Measurements from ENCODE around the gene GNS.

- TF ChIP-seq, protein P1, sequence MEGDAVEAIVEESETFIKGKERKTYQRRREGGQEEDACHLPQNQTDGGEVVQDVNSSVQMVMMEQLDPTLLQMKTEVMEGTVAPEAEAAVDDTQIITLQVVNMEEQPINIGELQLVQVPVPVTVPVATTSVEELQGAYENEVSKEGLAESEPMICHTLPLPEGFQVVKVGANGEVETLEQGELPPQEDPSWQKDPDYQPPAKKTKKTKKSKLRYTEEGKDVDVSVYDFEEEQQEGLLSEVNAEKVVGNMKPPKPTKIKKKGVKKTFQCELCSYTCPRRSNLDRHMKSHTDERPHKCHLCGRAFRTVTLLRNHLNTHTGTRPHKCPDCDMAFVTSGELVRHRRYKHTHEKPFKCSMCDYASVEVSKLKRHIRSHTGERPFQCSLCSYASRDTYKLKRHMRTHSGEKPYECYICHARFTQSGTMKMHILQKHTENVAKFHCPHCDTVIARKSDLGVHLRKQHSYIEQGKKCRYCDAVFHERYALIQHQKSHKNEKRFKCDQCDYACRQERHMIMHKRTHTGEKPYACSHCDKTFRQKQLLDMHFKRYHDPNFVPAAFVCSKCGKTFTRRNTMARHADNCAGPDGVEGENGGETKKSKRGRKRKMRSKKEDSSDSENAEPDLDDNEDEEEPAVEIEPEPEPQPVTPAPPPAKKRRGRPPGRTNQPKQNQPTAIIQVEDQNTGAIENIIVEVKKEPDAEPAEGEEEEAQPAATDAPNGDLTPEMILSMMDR (IDR thresholded peaks at IDR 0.05; ENCODE audit: poor library complexity, severe bottlenecking), result no peak
- TF ChIP-seq POLR2AphosphoS5 (IDR thresholded peaks at IDR 0.05) (no peak), EP300 (conservative IDR thresholded peaks at IDR 0.05; ENCODE audit: poor library complexity, severe bottlenecking) (no peak), SMC3 (conservative IDR thresholded peaks at IDR 0.05; ENCODE audit: poor library complexity) (no peak), RAD21 (conservative IDR thresholded peaks at IDR 0.05) (no peak)
- TF ChIP-seq, protein P2, sequence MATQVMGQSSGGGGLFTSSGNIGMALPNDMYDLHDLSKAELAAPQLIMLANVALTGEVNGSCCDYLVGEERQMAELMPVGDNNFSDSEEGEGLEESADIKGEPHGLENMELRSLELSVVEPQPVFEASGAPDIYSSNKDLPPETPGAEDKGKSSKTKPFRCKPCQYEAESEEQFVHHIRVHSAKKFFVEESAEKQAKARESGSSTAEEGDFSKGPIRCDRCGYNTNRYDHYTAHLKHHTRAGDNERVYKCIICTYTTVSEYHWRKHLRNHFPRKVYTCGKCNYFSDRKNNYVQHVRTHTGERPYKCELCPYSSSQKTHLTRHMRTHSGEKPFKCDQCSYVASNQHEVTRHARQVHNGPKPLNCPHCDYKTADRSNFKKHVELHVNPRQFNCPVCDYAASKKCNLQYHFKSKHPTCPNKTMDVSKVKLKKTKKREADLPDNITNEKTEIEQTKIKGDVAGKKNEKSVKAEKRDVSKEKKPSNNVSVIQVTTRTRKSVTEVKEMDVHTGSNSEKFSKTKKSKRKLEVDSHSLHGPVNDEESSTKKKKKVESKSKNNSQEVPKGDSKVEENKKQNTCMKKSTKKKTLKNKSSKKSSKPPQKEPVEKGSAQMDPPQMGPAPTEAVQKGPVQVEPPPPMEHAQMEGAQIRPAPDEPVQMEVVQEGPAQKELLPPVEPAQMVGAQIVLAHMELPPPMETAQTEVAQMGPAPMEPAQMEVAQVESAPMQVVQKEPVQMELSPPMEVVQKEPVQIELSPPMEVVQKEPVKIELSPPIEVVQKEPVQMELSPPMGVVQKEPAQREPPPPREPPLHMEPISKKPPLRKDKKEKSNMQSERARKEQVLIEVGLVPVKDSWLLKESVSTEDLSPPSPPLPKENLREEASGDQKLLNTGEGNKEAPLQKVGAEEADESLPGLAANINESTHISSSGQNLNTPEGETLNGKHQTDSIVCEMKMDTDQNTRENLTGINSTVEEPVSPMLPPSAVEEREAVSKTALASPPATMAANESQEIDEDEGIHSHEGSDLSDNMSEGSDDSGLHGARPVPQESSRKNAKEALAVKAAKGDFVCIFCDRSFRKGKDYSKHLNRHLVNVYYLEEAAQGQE (IDR thresholded peaks at IDR 0.05; ENCODE audit: borderline replicate concordance), result no peak
These were observed 28.6 kb downstream of the GNS start for GRCh38 chr12:64730588-64730969.
